Measurements from ENCODE around the gene GAS2L1. TPM values are rescaled to one million over a fixed set of nuclear protein-coding genes. Genes with fewer than 3 reads are reported as not detected.
"Not testable (repeated sequence)": the region's sequence is repeated elsewhere in the genome, so short reads cannot be mapped to it uniquely, and the experiment has no call there.

Gene GAS2L1
- total RNA-seq, 1 donor: 15.0 TPM

DNA sequence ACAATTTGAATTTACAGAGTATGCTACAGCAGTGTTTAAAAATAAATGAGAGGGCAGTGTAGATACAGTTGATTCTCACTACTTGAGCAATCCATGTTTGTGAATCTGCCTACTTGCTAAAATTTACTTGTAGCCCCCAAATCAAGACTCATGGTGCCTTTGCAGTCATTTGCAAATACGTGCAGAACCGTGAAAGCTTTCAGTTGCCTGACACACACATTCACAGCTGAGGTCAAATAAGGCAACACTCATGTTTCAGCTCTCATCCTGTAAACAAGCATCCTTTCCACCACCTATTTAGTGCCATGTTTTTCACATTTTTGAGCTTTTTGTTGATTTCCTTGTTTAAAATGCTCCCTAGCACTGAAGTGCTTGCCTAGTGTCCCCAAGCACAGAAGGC lies 41.6 kb downstream of the GAS2L1 start:
- TF ChIP-seq, protein P1, sequence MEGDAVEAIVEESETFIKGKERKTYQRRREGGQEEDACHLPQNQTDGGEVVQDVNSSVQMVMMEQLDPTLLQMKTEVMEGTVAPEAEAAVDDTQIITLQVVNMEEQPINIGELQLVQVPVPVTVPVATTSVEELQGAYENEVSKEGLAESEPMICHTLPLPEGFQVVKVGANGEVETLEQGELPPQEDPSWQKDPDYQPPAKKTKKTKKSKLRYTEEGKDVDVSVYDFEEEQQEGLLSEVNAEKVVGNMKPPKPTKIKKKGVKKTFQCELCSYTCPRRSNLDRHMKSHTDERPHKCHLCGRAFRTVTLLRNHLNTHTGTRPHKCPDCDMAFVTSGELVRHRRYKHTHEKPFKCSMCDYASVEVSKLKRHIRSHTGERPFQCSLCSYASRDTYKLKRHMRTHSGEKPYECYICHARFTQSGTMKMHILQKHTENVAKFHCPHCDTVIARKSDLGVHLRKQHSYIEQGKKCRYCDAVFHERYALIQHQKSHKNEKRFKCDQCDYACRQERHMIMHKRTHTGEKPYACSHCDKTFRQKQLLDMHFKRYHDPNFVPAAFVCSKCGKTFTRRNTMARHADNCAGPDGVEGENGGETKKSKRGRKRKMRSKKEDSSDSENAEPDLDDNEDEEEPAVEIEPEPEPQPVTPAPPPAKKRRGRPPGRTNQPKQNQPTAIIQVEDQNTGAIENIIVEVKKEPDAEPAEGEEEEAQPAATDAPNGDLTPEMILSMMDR (IDR thresholded peaks at IDR 0.05; ENCODE audit: insufficient read depth, low read length): no peak
- H3K4me3 ChIP-seq (ENCODE audit: low read depth, low read length): no peak overlapping the region
- DNase-seq (ENCODE audit: low read depth): no peak

GRCh38 chr22:29348956-29349355 lies 42.5 kb downstream of the GAS2L1 start:
- TF ChIP-seq, protein P1 (IDR thresholded peaks at IDR 0.05; ENCODE audit: insufficient read depth, low read length): no peak
- DNase-seq (ENCODE audit: low read depth): no peak

DNA sequence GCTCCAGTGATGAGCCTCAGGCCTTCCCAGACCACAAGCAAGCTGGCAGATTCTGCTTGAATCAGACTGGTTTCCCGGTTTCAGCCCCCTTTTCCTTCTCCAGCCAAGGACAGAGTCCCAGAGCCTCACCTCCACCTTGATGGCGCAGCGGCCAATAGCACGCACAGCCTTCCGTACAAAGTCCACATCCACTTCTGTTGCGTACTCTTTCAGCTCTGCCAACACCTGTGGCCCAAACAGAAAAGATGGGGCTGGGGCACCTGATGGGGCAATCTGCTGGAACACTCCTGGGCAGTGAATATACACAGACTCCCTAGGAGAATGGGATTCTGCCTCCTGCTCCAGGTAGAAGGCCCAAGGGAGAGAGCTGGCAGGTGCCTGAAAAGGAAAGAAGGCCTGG lies 44.6 kb downstream of the GAS2L1 start:
- no peak overlapping the region for H3K4me3 ChIP-seq (ENCODE audit: low read depth, low read length)
- no peak for DNase-seq (ENCODE audit: low read depth)
- TF ChIP-seq, protein P1 (IDR thresholded peaks at IDR 0.05; ENCODE audit: insufficient read depth, low read length): no peak

More at GRCh38 chr22:29348956-29349355, 42.5 kb downstream of the GAS2L1 start:
- H3K4me3 ChIP-seq (ENCODE audit: low read depth, low read length): no peak overlapping the region

- H3K4me3 ChIP-seq (ENCODE audit: low read depth, low read length): no peak overlapping the region
- TF ChIP-seq, protein P1 (IDR thresholded peaks at IDR 0.05; ENCODE audit: insufficient read depth, low read length): no peak
- no peak for DNase-seq (ENCODE audit: low read depth)
Measured at GRCh38 chr22:29351891-29352290, 45.4 kb downstream of the GAS2L1 start.

DNA sequence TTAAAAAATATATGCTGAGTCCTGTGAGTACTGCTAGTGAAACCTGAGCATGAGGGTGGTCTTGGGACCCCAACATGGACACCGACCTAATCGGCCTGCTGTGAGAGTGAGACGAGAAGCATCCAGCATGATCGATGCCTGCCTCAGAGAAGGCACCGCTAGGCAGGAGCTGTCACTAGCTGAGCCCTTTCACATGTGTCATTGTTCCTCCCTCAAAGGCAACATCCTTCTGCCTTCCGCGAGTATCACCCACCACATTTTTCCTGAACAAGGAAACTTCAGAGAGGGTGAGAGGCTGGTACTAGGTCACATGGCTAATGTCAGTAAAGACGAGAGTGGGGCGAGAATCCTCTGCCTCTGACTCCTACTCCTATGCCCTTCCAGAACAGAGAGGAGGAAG lies 46.3 kb downstream of the GAS2L1 start:
- TF ChIP-seq, protein P1 (IDR thresholded peaks at IDR 0.05; ENCODE audit: insufficient read depth, low read length): no peak
- no peak for DNase-seq (ENCODE audit: low read depth)
- H3K4me3 ChIP-seq (ENCODE audit: low read depth, low read length): no peak overlapping the region

- H3K4me3 ChIP-seq (ENCODE audit: low read depth, low read length): no peak overlapping the region
- TF ChIP-seq, protein P1 (IDR thresholded peaks at IDR 0.05; ENCODE audit: insufficient read depth, low read length): no peak
- DNase-seq (ENCODE audit: low read depth): no peak
Measured at GRCh38 chr22:29353286-29353685, 46.8 kb downstream of the GAS2L1 start.

DNA sequence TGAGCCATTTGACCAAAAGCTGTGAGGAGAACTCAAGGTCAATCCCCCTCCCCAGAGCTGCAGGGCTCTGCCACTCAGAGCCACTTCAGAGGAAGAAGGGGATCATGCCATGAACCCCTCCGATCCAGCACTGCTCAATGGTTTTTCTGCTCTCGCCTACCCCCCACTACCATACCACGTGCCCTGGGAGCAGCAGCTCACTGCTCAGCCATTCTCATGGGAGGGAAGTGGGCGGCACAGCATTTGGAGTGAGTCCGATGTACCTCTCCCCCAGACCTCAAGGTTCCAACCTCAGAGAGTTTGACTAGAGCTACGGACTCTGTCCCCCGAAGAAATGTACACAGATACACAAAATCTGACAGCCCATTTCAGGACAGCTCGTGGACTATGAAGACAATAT lies 47.4 kb downstream of the GAS2L1 start:
- DNase-seq (ENCODE audit: low read depth): no peak
- no peak overlapping the region for H3K4me3 ChIP-seq (ENCODE audit: low read depth, low read length)
- TF ChIP-seq, protein P1 (IDR thresholded peaks at IDR 0.05; ENCODE audit: insufficient read depth, low read length): no peak

GRCh38 chr22:29357193-29357890 lies 50.9 kb downstream of the GAS2L1 start:
- H3K4me3 ChIP-seq (ENCODE audit: low read depth, low read length); DNase-seq (ENCODE audit: low read depth): not testable (repeated sequence)
